Tibial artery (tissue), 4 donors: ENCODE measurements around the gene GNPDA1.

Experiments
- DNase-seq, 2 donors: peaks; one replicate each; pipeline ENCODE4 v3.0.0-alpha.2; 2019
- H3K27ac ChIP-seq, 2 donors: fragments of 200-600 bp; sonication (generic) in 1 of 2; 1 replicate in 1 of 2; 2 replicates in 1 of 2; pipeline ENCODE4 v1.5.1; 2018 to 2019; ENCODE audit warnings: mild to moderate bottlenecking in 1 of 2
- H3K27me3 ChIP-seq, 2 donors: fragments of 200-600 bp; sonication (generic) in 1 of 2; one replicate each; pipeline versions ENCODE4 v1.5.1 to v1.6.0; 2016 to 2019
- H3K36me3 ChIP-seq, 3 donors: fragments of 200-600 bp; sonication (generic) in 2 of 3; one replicate each; pipeline ENCODE4 v1.5.1; 2016 to 2019; ENCODE audit warnings: mild to moderate bottlenecking in 2 of 3
- H3K4me1 ChIP-seq, 4 donors: fragments of 200-600 bp; sonication (generic) in 2 of 4; 1 replicate in 3 of 4; 2 replicates in 1 of 4; pipeline ENCODE4 v1.5.1; 2016 to 2019
- H3K4me3 ChIP-seq, 2 donors: fragments of 200-600 bp; sonication (generic) in 1 of 2; 1 replicate in 1 of 2; 2 replicates in 1 of 2; pipeline ENCODE4 v1.5.1; 2018 to 2019; ENCODE audit warnings: mild to moderate bottlenecking in 2 of 2
- H3K9me3 ChIP-seq, 3 donors: fragments of 200-600 bp; sonication (generic) in 1 of 3; one replicate each; pipeline ENCODE4 v1.5.1; 2016 to 2019
- intact Hi-C: fragments of 100-400 bp; cut with DNase I; formaldehyde crosslinking; loops from one replicate; pipeline ENCODE4 v1.15.0; 2023; ENCODE audit warnings: low total_unique reads
- TF ChIP-seq, protein P1 (sequence below), 2 experiments: fragments of 200-600 bp in 1 of 2; fragments of 450-650 bp in 1 of 2; IDR thresholded peaks; one replicate each; pipeline ENCODE4 v1.5.1; 2017 to 2019; ENCODE audit warnings: antibody characterized with exemption in 2 of 2, mild to moderate bottlenecking in 1 of 2, moderate library complexity in 1 of 2

GNPDA1 gene

DNA sequence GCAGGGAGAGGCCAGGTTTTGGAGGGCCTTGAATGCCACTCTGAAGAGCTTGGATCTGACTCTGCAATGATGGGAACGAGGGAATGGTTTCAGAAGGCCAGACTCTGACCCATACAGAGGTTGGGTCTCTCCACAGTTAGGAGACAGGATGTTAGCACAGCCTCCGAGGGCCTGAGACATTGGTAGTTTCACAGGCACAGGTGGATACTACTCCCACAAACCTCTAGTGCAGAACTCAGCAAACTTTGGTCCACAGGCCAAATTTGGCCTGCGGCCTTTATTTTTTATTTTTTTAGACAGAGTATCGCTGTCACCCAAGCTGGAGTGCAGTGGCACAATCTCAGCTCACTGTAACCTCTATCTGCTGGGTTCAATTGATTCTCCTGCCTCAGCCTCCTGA lies 2.9 kb downstream of the GNPDA1 start:
- intact Hi-C loops = loop anchor here (5.0 kb wide), 1 partner anchor 137 kb away; no protein-coding TSS in a partner anchor
- H3K4me3 ChIP-seq = no peak overlapping the region
- H3K36me3 ChIP-seq = peaks cover 9 to 45% (median 16%) of the 10 kb centered on the region in 3 donors
- TF ChIP-seq, protein P1, sequence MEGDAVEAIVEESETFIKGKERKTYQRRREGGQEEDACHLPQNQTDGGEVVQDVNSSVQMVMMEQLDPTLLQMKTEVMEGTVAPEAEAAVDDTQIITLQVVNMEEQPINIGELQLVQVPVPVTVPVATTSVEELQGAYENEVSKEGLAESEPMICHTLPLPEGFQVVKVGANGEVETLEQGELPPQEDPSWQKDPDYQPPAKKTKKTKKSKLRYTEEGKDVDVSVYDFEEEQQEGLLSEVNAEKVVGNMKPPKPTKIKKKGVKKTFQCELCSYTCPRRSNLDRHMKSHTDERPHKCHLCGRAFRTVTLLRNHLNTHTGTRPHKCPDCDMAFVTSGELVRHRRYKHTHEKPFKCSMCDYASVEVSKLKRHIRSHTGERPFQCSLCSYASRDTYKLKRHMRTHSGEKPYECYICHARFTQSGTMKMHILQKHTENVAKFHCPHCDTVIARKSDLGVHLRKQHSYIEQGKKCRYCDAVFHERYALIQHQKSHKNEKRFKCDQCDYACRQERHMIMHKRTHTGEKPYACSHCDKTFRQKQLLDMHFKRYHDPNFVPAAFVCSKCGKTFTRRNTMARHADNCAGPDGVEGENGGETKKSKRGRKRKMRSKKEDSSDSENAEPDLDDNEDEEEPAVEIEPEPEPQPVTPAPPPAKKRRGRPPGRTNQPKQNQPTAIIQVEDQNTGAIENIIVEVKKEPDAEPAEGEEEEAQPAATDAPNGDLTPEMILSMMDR (IDR thresholded peaks at IDR 0.05) = no peak
- no peak for DNase-seq
- no peaks in the 10 kb centered on the region for H3K9me3 ChIP-seq
- H3K27me3 ChIP-seq = no peaks in the 10 kb centered on the region
- H3K4me1 ChIP-seq = peaks cover 0 to 31% (median 14%) of the 10 kb centered on the region in 4 donors
- no peak overlapping the region for H3K27ac ChIP-seq

DNA sequence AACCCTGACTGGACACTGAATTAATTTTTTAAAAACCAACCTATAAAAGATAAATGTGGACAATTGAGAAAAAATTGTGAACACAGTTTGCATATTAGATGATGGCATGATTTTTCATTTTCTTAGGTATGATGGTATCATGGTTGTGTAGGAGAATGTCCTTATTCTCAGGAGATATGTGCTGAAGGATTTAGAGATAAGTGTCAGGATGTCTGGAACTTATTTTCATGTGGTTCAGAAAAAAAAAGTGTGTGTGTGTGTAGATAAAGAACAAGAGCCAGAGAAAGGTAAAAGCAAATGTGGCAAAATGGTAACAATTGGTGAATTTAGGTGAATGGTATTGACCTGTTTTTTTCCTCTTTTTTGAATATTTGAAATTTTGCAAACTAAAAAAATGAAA lies 4.0 kb downstream of the GNPDA1 start:
- Histone ChIP-seq H3K27ac (no peak overlapping the region), H3K27me3 (no peaks in the 10 kb centered on the region), H3K9me3 (no peaks in the 10 kb centered on the region), H3K36me3 (peaks cover 14 to 56% (median 23%) of the 10 kb centered on the region in 3 donors), H3K4me3 (no peak overlapping the region), H3K4me1 (peaks cover 0 to 20% (median 12%) of the 10 kb centered on the region in 4 donors)
- DNase-seq = no peak
- TF ChIP-seq, protein P1 (IDR thresholded peaks at IDR 0.05) = no peak
- intact Hi-C loops = loop anchor here (5.0 kb wide), 1 partner anchor 138 kb away; no protein-coding TSS in a partner anchor

DNA sequence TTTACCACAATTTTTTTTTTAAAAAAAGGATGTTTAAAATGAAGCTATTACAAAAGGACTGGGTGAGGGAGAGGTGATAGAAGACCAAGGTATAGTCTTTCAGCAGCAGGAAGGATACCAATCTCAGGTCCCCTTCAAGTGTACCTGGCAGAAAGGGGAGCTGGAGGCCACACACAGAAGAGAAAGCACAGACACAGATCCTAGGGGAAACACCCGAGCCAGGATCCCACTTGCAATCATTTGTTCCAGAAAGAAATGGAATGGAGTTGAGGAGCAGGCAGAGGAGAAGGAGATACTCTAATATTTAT lies 5.6 kb downstream of the GNPDA1 start:
- no peak for DNase-seq
- TF ChIP-seq, protein P1 (IDR thresholded peaks at IDR 0.05) = no peak
- Histone ChIP-seq H3K9me3 (no peaks in the 10 kb centered on the region), H3K36me3 (peaks cover 15 to 72% (median 39%) of the 10 kb centered on the region in 3 donors), H3K4me1 (peaks cover 0 to 8% (median 7%) of the 10 kb centered on the region in 4 donors), H3K27me3 (no peaks in the 10 kb centered on the region), H3K4me3 (no peak overlapping the region), H3K27ac (no peak overlapping the region)
- intact Hi-C loops = loop anchor here (5.0 kb wide), 1 partner anchor 140 kb away; no protein-coding TSS in a partner anchor

DNA sequence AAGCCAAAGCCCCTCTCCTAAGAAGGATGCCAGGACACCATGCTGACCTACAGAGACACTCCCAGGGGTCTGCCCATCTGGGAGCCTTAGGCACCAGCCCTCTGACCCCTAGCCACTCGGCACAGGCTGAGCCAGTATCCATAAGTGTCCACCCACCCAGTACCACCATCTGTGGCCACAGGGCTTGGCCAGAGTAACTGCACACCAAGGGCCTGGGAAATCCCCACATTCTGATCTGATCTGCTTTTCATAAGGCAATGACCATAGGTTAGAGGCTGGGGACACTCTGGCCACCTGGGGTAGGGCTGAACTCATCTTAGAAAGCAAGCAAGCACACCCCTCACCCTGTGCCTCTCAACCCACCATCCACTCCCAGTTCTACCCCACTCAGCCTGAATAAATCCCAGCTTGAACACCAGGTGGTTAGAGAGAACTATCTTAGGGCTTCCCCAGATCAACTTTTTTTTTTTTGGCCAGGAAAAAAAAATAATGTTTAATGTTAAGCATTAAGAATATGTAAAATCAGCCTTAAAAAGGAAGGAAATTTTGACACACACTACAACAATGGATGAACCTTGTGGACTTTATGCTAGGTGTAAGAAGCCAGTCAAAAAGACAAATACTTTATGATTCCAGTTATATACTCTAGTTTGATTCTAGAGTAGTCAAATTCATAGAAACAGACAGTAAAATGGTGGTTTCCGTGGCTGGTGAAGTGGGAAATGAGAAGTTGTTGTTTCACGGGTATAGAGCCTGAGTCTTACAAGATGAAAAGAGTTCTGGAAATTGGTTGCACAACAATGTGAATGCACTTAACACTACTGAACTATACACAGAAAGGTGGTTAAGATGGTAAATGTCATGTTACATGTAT lies 6.2 kb downstream of the GNPDA1 start:
- intact Hi-C loops = loop anchor here (5.0 kb wide), 1 partner anchor 141 kb away; no protein-coding TSS in a partner anchor
- peaks cover 21 to 76% (median 44%) of the 10 kb centered on the region in 3 donors for H3K36me3 ChIP-seq
- TF ChIP-seq, protein P1 (IDR thresholded peaks at IDR 0.05) = no peak
- H3K4me3 ChIP-seq = no peak overlapping the region
- no peaks in the 10 kb centered on the region for H3K27me3 ChIP-seq
- no peak overlapping the region for H3K27ac ChIP-seq
- H3K9me3 ChIP-seq = no peaks in the 10 kb centered on the region
- peaks cover 0 to 2% (median 1%) of the 10 kb centered on the region in 4 donors for H3K4me1 ChIP-seq
- no peak for DNase-seq

DNA sequence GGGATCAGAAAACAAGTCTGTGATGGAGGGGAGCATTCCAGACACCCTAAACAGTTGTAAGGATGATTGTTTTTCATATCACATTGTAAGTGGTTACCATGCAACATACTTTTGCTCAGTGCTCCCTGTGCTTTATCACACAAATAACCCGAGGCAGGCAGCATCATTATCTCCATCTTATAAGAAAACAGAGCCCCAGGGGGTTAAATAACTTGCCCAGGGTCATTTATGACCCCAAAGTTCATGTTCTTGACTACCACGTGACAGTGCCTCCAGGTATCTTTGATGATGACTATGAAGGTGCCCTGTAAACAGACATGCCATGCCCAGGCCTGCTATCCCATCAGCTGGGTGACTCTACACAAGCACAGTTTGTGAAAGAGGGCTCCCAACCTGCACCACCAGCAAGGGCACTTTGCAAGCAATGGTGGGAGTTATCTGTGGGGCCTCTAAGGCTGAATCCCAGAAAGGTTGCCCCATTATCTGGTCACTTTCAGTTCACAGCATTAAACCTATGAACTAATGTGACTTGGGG lies 9.5 kb downstream of the GNPDA1 start:
- no peak for DNase-seq
- no peaks in the 10 kb centered on the region for H3K4me1 ChIP-seq
- H3K9me3 ChIP-seq = no peaks in the 10 kb centered on the region
- H3K27me3 ChIP-seq = no peaks in the 10 kb centered on the region
- no peak overlapping the region for H3K4me3 ChIP-seq
- no peak overlapping the region for H3K27ac ChIP-seq
- intact Hi-C loops = no loop called here
- H3K36me3 ChIP-seq = peaks cover 26 to 89% (median 67%) of the 10 kb centered on the region in 3 donors
- TF ChIP-seq, protein P1 (IDR thresholded peaks at IDR 0.05) = no peak
